ENCODE results near the gene LRTM2.

DNA sequence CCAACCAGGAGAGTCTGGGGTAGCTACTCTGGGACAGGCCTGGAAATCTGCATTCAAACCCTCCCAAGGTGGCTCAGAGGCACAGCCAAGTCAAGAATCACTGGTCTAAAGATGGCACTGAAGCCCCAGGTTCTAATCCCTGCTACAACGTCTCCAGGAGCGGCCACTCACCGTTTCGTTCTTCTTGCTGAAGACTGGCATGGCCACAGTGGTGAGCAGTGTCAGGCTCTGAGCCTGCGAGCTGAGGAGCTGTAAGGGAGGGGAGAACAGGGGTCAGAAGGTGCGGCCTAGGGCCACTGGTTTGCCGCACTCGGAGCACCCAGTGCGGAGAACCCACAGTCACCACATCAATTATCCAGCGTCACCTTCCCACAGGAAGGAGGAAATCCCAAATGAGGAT, 59.3 kb downstream of the LRTM2 start:
- TF ChIP-seq SP1 (IDR thresholded peaks at IDR 0.05) (no peak), TARDBP (IDR thresholded peaks at IDR 0.05) (no peak), BHLHE40 (IDR thresholded peaks at IDR 0.05; ENCODE audit: borderline replicate concordance) (no peak), SUZ12 (IDR thresholded peaks at IDR 0.05) (no peak), L3MBTL2 (conservative IDR thresholded peaks at IDR 0.05) (no peak), FOXM1 (IDR thresholded peaks at IDR 0.05; ENCODE audit: borderline replicate concordance) (no peak), FOXA1 (IDR thresholded peaks at IDR 0.05) (no peak), PKNOX1 (IDR thresholded peaks at IDR 0.05) (no peak), ELF4 (IDR thresholded peaks at IDR 0.05) (no peak), FOXK2 (IDR thresholded peaks at IDR 0.05) (no peak), ZNF384 (IDR thresholded peaks at IDR 0.05) (no peak)
